IPS-18c (cell line): ENCODE results near the gene ZFYVE28.

Experiments used
- H3K4me3 ChIP-seq: 2 replicates; pipeline ENCODE4 v1.7.0; 2013; ENCODE audit warnings: low read depth, mild to moderate bottlenecking, low read length, moderate library complexity; ENCODE audit not compliant: insufficient read depth
- H3K9me3 ChIP-seq: one replicate; pipeline ENCODE4 v1.6.1; 2013; ENCODE audit warnings: mild to moderate bottlenecking, low read length, moderate library complexity; ENCODE audit not compliant: control insufficient read depth, insufficient read depth

ZFYVE28 gene

DNA sequence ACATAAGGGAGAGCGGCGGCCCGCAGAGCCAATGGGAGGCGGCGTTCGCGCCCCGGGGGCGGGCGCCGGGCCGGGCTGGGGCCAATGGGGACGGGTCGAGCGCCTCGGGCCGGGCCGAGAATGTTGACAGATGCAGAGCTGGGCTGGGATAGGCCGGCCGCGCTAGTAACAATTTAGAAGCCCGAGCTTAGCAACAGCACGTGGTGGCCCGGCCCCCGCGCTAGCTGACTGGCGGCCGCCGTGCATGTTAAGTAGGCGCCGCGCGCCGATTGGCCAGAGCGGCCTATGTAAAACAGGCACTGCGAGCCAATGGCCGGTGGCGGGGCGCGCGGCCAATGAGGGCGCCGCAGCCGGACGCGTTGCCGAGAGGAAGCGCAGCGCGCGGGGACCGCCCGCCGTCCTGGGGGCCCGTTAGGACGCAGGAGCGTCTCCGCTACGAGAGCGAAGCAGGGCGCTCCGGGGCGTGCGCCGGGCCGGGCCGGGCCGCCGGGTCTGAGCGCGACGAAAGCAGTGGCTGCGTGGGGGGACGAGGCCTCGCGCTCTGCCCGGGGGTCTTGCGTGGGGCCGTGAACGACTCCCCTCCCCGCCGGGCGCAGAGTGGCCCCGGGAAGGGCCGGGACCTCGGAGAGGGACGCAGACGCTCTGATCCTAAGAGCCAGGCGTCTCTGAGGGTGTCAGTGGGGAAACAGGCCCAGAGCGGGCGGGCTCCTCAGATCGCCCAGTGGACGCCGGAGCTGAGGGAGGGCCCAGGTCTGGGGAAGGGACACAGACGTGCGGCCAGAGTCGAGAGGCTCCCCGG is 156.1 kb downstream of the ZFYVE28 start:
- Histone ChIP-seq H3K9me3 (no peaks in the 10 kb centered on the region), H3K4me3 (peak overlapping the region; percentile 65)

DNA sequence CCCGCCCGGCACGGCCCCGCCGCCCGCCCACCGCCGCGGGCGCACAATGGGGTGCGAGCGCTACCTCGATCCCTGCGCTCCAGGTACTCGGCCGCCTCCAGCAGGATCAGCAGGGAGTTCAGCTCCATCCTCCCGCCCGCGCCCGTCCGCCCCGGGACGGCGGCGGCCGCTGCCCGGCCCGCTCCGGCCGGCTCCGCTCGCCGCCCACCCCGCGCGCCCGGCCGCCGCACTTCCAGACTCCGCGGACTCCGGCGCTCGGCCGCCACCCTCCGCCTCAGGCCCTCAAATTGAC is 156.6 kb downstream of the ZFYVE28 start, which contains the start of gene MXD4:
Gene MXD4 (minus strand): TSS at position 257 of the 292 bp plus-strand sequence. CDS start 129 bp downstream, at position 128.
- H3K9me3 ChIP-seq: no peaks in the 10 kb centered on the region
- peak within 1 kb of the TSS; percentile 66 for H3K4me3 ChIP-seq

- no peaks in the 10 kb centered on the region for H3K9me3 ChIP-seq
- peak overlapping the region; percentile 66 for H3K4me3 ChIP-seq
Measured at GRCh38 chr4:2261110-2261852, 157.2 kb downstream of the ZFYVE28 start.

DNA sequence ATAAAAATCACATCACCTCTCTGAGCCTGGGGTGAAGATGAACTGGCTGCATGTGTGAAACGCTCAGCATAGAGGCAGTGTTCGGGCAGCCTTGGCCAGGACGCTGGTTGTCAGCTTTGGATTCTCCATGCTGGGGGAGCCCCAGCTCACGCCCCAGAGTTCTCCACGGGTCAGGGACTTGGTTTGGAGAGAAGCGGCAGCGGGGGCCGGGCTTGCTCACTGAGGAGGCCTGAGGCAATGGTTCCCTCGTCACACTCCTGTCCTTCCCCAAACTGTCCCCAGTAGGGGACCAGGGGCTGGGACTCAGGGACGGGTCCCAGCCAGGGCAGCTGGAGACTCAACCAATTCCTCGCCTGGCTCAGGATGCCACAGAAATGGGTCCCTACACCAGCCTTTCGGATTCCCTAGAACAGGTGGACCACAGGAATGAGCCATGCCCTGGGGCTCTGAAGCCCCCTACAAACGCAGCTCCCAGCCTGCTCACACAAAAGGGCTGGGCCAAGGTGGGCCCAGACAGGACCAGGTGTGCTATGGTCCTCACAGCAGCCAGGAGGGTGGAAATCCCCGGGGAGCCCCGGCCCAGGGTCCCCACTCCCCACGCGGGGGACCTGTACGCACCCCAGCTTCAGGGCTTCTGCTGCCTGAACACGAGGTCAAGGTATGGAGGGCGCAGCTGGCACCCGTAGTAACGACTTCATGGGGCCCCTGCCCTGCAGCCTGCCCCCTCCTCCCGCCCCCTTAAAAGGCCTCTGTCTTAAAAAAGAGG is 157.9 kb downstream of the ZFYVE28 start:
- H3K4me3 ChIP-seq: peak overlapping the region; percentile 63
- no peaks in the 10 kb centered on the region for H3K9me3 ChIP-seq

- H3K9me3 ChIP-seq: no peaks in the 10 kb centered on the region
- no peak overlapping the region for H3K4me3 ChIP-seq
Measured at GRCh38 chr4:2259541-2260343, 158.7 kb downstream of the ZFYVE28 start.

- no peaks in the 10 kb centered on the region for H3K9me3 ChIP-seq
- H3K4me3 ChIP-seq: no peak overlapping the region
Measured at GRCh38 chr4:2259036-2259540, 159.4 kb downstream of the ZFYVE28 start.

GRCh38 chr4:2258091-2259035 is 160.1 kb downstream of the ZFYVE28 start:
- Histone ChIP-seq H3K4me3 (no peak overlapping the region), H3K9me3 (no peaks in the 10 kb centered on the region)

- H3K9me3 ChIP-seq: no peaks in the 10 kb centered on the region
- no peak overlapping the region for H3K4me3 ChIP-seq
Measured at GRCh38 chr4:2257361-2258081, 160.9 kb downstream of the ZFYVE28 start.

DNA sequence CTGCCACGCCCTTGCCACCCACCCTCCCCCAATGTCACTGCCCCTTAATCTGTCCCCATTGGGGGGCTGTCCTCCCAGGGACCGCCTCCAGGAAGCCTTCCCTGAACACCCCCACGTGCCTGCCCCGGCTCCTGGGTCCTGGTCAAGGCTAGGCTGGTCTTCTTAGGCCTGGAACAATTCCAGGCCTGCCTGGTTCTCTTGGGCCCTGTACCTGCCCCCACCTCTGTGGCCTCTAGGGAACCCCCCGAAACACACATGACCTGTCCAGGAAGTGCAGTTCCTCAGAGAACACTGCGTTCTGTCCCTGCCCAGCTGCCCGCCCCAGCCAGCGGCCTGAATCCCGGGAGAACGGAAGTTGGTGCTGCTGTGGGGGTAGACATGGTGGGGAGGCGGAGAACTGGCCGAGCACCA is 161.7 kb downstream of the ZFYVE28 start:
- H3K9me3 ChIP-seq: no peaks in the 10 kb centered on the region

GRCh38 chr4:2256156-2256731 is 162.2 kb downstream of the ZFYVE28 start:
- H3K4me3 ChIP-seq: no peak overlapping the region
- H3K9me3 ChIP-seq: no peaks in the 10 kb centered on the region

More for the DNA sequence above, 161.7 kb downstream of the ZFYVE28 start:
- H3K4me3 ChIP-seq: no peak overlapping the region

- H3K4me3 ChIP-seq: no peak overlapping the region
- no peaks in the 10 kb centered on the region for H3K9me3 ChIP-seq
Measured at GRCh38 chr4:2255501-2256155, 162.8 kb downstream of the ZFYVE28 start.

DNA sequence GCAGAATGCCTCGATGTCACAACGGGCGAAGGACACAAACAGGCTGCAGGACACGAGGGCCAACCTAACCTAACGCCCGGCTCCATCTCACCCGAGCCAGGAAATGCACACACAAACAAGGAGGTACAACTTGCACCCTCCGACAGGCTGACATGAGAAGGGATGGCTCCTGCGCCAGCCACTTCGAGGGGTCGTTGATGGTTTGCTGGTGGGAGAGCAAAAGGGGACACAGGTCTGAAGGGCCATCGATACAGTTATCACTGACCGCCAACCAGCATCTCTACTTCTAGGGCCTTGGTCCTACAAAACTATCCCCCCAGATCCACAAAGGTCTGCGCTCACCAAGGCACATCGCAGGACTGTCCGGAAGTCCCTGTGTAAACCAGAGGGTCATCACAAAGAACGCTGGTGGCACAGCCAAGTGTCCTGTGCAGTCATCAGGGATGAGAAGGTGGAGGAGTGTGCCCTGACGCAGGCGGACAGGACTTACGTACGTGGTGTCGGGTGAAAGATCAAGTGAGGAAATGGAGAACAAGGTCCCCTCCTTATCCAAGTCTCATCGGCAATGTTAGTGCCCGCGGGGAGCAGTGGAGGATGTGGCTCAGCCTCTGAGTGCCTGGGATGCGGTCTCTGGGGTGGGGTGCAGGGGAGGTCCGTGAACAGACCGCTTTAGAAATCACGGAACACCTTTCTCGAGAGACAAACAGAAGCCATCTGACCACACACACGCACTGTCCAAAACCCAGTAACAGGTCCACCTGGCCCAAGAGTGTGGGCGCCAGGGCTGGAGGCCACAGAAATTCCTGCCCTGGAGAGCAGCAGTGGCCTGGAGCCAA is 163.6 kb downstream of the ZFYVE28 start:
- H3K9me3 ChIP-seq: no peaks in the 10 kb centered on the region
- no peak overlapping the region for H3K4me3 ChIP-seq

- no peaks in the 10 kb centered on the region for H3K9me3 ChIP-seq
- no peak overlapping the region for H3K4me3 ChIP-seq
Measured at GRCh38 chr4:2253160-2254084, 165.0 kb downstream of the ZFYVE28 start.
